K562 treated with DMSO at 1 percent for 24 hours (cell line): ENCODE results near the gene PTTG2. TPM values are rescaled to one million over a fixed set of nuclear protein-coding genes. Genes with fewer than 3 reads are reported as not detected.

Experiments used
- total RNA-seq: library from RNA; unstranded; fragments of 300-600 nt; gene quantifications from 2 replicates; pipeline ENCODE4 v1.2.3, GENCODE V29; 2022; ENCODE audit warnings: low read depth; ENCODE audit not compliant: insufficient read depth

The PTTG2 gene
- total RNA-seq, result not detected in 2 replicates

DNA sequence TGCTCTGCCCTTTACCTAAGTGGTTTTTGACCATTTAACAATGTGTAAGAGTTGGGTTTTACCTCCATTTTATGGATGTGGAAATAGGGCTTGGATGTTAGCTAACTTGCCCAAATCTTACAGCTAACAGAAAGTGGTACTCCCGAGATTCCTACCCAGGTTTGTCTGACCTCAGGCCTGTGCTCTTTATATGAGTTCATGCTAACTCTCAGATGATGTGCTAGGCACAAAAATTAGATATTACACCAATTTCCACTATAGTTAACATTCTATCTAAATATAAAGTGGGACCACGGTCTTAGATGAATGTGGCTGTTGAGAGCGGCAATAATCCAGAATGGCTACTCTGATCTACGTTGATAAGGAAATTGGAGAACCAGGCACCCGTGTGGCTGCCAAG lies at the start of gene PTTG2:
TSS of gene PTTG2 (plus strand) at position 301 of the 400 bp plus-strand sequence. CDS start at position 338, 37 bp downstream.

Other genes starting within 250 kb of the PTTG2 start
- 13.6 and 16.5 TPM in 2 replicates for gene PGM2, start 133.7 kb upstream of the PTTG2 start, total RNA-seq
- 6.6 and 11.0 TPM in 2 replicates for gene TBC1D1, start 69.3 kb upstream of the PTTG2 start, total RNA-seq